A204.1 (cell line): Measurements from ENCODE around the gene NPAS2.

Experiments used
- FAIRE-seq: peaks from 2 replicates; lab custom pipeline; 2012; peaks lifted over from hg19 to GRCh38; lab: Jason Lieb, UNC

NPAS2 gene

GRCh38 chr2:100989666-100990065, 169.7 kb downstream of the NPAS2 start:
- no peak for FAIRE-seq

- FAIRE-seq: no peak
Measured at GRCh38 chr2:100990166-100990565, 170.2 kb downstream of the NPAS2 start.

GRCh38 chr2:100990650-100991403, 170.9 kb downstream of the NPAS2 start:
- FAIRE-seq: no peak

GRCh38 chr2:100991404-100991773, 171.4 kb downstream of the NPAS2 start:
- no peak for FAIRE-seq

- FAIRE-seq: no peak
Measured at GRCh38 chr2:100992262-100992661, 172.3 kb downstream of the NPAS2 start.

- FAIRE-seq: no peak
Measured at GRCh38 chr2:100993294-100993693, 173.4 kb downstream of the NPAS2 start.

GRCh38 chr2:100995309-100996075, 175.6 kb downstream of the NPAS2 start:
- FAIRE-seq: no peak

GRCh38 chr2:100997509-100998234, 177.7 kb downstream of the NPAS2 start:
- no peak for FAIRE-seq

- FAIRE-seq: no peak
Measured at GRCh38 chr2:100998235-100998573, 178.3 kb downstream of the NPAS2 start.

- FAIRE-seq: no peak
Measured at GRCh38 chr2:100999995-101000394, 180.1 kb downstream of the NPAS2 start.

GRCh38 chr2:101001691-101002561, 182.0 kb downstream of the NPAS2 start, which contains the start of gene RPL31:
Gene RPL31 (plus strand): TSS chr2:101002289. CDS start chr2:101002702, 413 bp downstream.
- peak; percentile 14 for FAIRE-seq

GRCh38 chr2:101002562-101003277, 182.8 kb downstream of the NPAS2 start:
- FAIRE-seq: no peak

GRCh38 chr2:101003278-101003775, 183.4 kb downstream of the NPAS2 start:
- FAIRE-seq: no peak

GRCh38 chr2:101004620-101005325, 184.8 kb downstream of the NPAS2 start:
- FAIRE-seq: no peak

- FAIRE-seq: no peak
Measured at GRCh38 chr2:101006065-101006715, 186.3 kb downstream of the NPAS2 start.

GRCh38 chr2:101007415-101008345, 187.7 kb downstream of the NPAS2 start:
- FAIRE-seq: no peak

- no peak for FAIRE-seq
Measured at GRCh38 chr2:101011152-101011551, 191.2 kb downstream of the NPAS2 start.

GRCh38 chr2:101012054-101012705, 192.2 kb downstream of the NPAS2 start:
- FAIRE-seq: no peak
